ENCODE measurements around the gene DAAM2. TPM values are rescaled to one million over a fixed set of nuclear protein-coding genes. Genes with fewer than 3 reads are reported as not detected.

Gene DAAM2
- total RNA-seq, 2 experiments from 2014 or later: 0.09 to 1.1 TPM

DNA sequence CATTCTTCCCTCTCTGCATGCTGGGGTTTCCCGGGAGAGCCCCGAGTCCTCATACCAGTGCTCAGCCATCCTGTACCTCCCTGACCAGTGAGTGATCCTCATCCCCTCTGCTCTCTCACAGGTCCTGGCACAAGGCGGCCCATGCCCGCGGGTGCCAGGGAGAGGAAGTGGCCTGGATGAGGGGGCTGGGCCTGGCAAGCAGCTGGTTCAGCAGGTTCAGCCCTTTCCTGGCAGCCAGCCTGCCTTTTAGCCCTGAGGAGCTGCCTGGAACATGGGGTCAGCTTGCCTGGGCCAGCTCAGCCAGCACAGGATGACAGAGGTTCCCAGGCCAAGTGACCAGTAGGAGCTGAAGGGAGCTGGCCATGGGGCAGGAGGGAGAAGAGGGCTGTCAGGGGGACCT lies 131.2 kb downstream of the DAAM2 start:
- no peak for DNase-seq (ENCODE audit: low spot score)
- POLR2A ChIA-PET: no interaction called here
- intact Hi-C loops (cut with micrococcal nuclease; ENCODE audit: unreplicated experiment): no loop called here
- Histone ChIP-seq H3K9me3 (ENCODE audit: low read length) (peaks cover 5% of the 10 kb centered on the region; the same call in 1 of the 2 replicates), H3K36me3 (ENCODE audit: insufficient read depth, low read length) (no peaks in the 10 kb centered on the region), H3K9me2 (ENCODE audit: insufficient read depth, low read length) (no peaks in the 10 kb centered on the region), H3K4me2 (ENCODE audit: low read length) (no peak overlapping the region), H3K4me3 (ENCODE audit: low read depth, low read length, poor library complexity, severe bottlenecking) (no peak overlapping the region), H3K4me1 (ENCODE audit: insufficient read depth, low read length, poor library complexity, severe bottlenecking) (no peaks in the 10 kb centered on the region), H2AFZ (ENCODE audit: low read length) (no peak overlapping the region), H3K27ac (ENCODE audit: low read depth, low read length, poor library complexity, severe bottlenecking) (no peak overlapping the region), H4K20me1 (ENCODE audit: insufficient read depth, low read length) (no peaks in the 10 kb centered on the region), H3K79me2 (ENCODE audit: insufficient read depth, low read depth, low read length) (no peaks in the 10 kb centered on the region)
- TF ChIP-seq, protein P1, sequence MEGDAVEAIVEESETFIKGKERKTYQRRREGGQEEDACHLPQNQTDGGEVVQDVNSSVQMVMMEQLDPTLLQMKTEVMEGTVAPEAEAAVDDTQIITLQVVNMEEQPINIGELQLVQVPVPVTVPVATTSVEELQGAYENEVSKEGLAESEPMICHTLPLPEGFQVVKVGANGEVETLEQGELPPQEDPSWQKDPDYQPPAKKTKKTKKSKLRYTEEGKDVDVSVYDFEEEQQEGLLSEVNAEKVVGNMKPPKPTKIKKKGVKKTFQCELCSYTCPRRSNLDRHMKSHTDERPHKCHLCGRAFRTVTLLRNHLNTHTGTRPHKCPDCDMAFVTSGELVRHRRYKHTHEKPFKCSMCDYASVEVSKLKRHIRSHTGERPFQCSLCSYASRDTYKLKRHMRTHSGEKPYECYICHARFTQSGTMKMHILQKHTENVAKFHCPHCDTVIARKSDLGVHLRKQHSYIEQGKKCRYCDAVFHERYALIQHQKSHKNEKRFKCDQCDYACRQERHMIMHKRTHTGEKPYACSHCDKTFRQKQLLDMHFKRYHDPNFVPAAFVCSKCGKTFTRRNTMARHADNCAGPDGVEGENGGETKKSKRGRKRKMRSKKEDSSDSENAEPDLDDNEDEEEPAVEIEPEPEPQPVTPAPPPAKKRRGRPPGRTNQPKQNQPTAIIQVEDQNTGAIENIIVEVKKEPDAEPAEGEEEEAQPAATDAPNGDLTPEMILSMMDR (conservative IDR thresholded peaks at IDR 0.05; ENCODE audit: low read length): no peak
- no peak for TF ChIP-seq EZH2phosphoT487 (IDR thresholded peaks at IDR 0.05; ENCODE audit: borderline replicate concordance, low read depth, low read length)
- no TSS peak for BruUV-seq (replicated peaks)
- CTCF ChIA-PET (ENCODE audit: unreplicated experiment): no interaction called here

DNA sequence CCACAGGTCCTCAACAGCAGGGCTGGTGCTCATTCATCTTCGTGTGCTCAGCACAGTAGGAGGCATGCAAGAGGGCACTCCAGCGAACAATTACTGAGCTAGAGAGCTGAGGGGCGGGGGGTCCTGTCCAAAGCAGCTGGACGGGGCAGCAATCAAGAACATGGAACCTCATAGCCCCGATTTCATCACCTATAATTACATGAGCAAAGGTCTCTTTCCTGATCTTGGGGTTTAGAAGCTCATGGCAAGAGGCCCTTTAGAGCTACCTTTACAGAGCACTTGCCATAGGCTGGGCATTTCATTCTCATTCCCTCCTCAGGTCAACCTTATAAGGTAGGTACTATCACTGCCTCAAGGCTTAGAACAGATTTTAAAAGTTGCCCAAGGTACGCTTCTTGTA lies 131.7 kb downstream of the DAAM2 start:
- POLR2A ChIA-PET: no interaction called here

DNA sequence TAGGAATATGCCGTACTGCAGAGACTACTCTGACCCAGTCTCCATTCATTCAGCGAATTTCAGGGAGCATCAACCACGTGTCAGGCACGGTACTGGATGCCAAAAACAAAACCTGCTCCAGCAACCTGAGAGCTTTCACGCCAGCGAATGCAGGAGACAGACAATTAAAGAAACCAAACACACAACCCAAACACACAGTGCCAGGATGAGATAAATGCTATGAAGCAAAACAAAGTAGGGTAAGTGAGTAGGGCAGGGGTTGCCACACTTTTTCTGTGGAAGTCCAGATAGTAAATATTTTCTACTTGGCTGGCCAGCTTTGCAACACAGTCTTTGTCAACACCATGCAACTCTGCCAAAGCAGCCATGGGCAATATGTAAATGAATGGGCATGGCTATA lies 132.1 kb downstream of the DAAM2 start:
- H4K20me1 ChIP-seq (ENCODE audit: insufficient read depth, low read length): no peaks in the 10 kb centered on the region
- H3K9me2 ChIP-seq (ENCODE audit: insufficient read depth, low read length): no peaks in the 10 kb centered on the region
- H3K36me3 ChIP-seq (ENCODE audit: insufficient read depth, low read length): no peaks in the 10 kb centered on the region
- CTCF ChIA-PET (ENCODE audit: unreplicated experiment): no interaction called here
- H2AFZ ChIP-seq (ENCODE audit: low read length): no peak overlapping the region
- H3K4me1 ChIP-seq (ENCODE audit: insufficient read depth, low read length, poor library complexity, severe bottlenecking): no peaks in the 10 kb centered on the region
- no TSS peak for BruUV-seq (replicated peaks)
- POLR2A ChIA-PET: interaction anchor here (0.7 kb wide), 1 partner anchor 426 kb away, joined by 3 read pairs; no protein-coding TSS in a partner anchor
- H3K4me2 ChIP-seq (ENCODE audit: low read length): no peak overlapping the region
- H3K9me3 ChIP-seq (ENCODE audit: low read length): peaks cover 5% of the 10 kb centered on the region; the same call in 1 of the 2 replicates
- no peak for TF ChIP-seq EZH2phosphoT487 (IDR thresholded peaks at IDR 0.05; ENCODE audit: borderline replicate concordance, low read depth, low read length)
- TF ChIP-seq, protein P1 (conservative IDR thresholded peaks at IDR 0.05; ENCODE audit: low read length): no peak
- H3K4me3 ChIP-seq (ENCODE audit: low read depth, low read length, poor library complexity, severe bottlenecking): no peak overlapping the region
- H3K27ac ChIP-seq (ENCODE audit: low read depth, low read length, poor library complexity, severe bottlenecking): no peak overlapping the region
- intact Hi-C loops (cut with micrococcal nuclease; ENCODE audit: unreplicated experiment): no loop called here
- H3K79me2 ChIP-seq (ENCODE audit: insufficient read depth, low read depth, low read length): no peaks in the 10 kb centered on the region
- no peak for DNase-seq (ENCODE audit: low spot score)

More for the DNA sequence above, 131.7 kb downstream of the DAAM2 start:
- CTCF ChIA-PET (ENCODE audit: unreplicated experiment): no interaction called here
- no peaks in the 10 kb centered on the region for H3K9me2 ChIP-seq (ENCODE audit: insufficient read depth, low read length)
- no peak for TF ChIP-seq EZH2phosphoT487 (IDR thresholded peaks at IDR 0.05; ENCODE audit: borderline replicate concordance, low read depth, low read length)
- TF ChIP-seq, protein P1 (conservative IDR thresholded peaks at IDR 0.05; ENCODE audit: low read length): no peak
- H3K9me3 ChIP-seq (ENCODE audit: low read length): peaks cover 5% of the 10 kb centered on the region; the same call in 1 of the 2 replicates
- H4K20me1 ChIP-seq (ENCODE audit: insufficient read depth, low read length): no peaks in the 10 kb centered on the region
- H3K36me3 ChIP-seq (ENCODE audit: insufficient read depth, low read length): no peaks in the 10 kb centered on the region
- H3K79me2 ChIP-seq (ENCODE audit: insufficient read depth, low read depth, low read length): no peaks in the 10 kb centered on the region
- H3K4me1 ChIP-seq (ENCODE audit: insufficient read depth, low read length, poor library complexity, severe bottlenecking): no peaks in the 10 kb centered on the region
- no peak overlapping the region for H3K4me3 ChIP-seq (ENCODE audit: low read depth, low read length, poor library complexity, severe bottlenecking)
- H2AFZ ChIP-seq (ENCODE audit: low read length): no peak overlapping the region
- no TSS peak for BruUV-seq (replicated peaks)
- no peak for DNase-seq (ENCODE audit: low spot score)
- no peak overlapping the region for H3K27ac ChIP-seq (ENCODE audit: low read depth, low read length, poor library complexity, severe bottlenecking)
- H3K4me2 ChIP-seq (ENCODE audit: low read length): no peak overlapping the region
- intact Hi-C loops (cut with micrococcal nuclease; ENCODE audit: unreplicated experiment): no loop called here

Measured in OCI-LY7 (cell line).